HCT116 (cell line): ENCODE results near the gene SMIM33. TPM values are rescaled to one million over a fixed set of nuclear protein-coding genes. Genes with fewer than 3 reads are reported as not detected.
"Not testable (repeated sequence)": the region's sequence is repeated elsewhere in the genome, so short reads cannot be mapped to it uniquely, and the experiment has no call there.

ENCODE experiments used
- ATAC-seq: fragments of 200-7000 bp; cut with Tn5 transposase; 2 replicates; pipeline ENCODE4 v1.9.1; 2020; ENCODE audit warnings: mild to moderate bottlenecking, moderate library complexity
- BruUV-seq: library from RNA; stranded (reverse); fragments of 400-500 nt; replicated peaks from 2 replicates; lab custom pipeline; 2021; lab: Mats Ljungman, UMichigan
- CTCF ChIA-PET: fragments of 300-600 bp; sonication (Branson Sonifier 250); formaldehyde crosslinking; loops from one replicate; lab custom pipeline; 2021; ENCODE audit warnings: antibody characterized with exemption; lab: Charles Lee
- POLR2A ChIA-PET: fragments of 300-600, 350-600 bp; sonication (Branson Sonifier 250); formaldehyde crosslinking; loops from one replicate; lab custom pipeline; 2021; ENCODE audit warnings: antibody characterized with exemption; lab: Charles Lee
- RAD21 ChIA-PET, 2 experiments: fragments of 300-600 bp; sonication (Branson Sonifier 250); formaldehyde crosslinking; loops; one replicate each; lab custom pipeline; 2023; ENCODE audit warnings: low total read pairs in 2 of 2; ENCODE audit not compliant: uncharacterized antibody in 2 of 2, unreplicated experiment in 2 of 2, low non-redundant PET in 1 of 2; lab: Charles Lee
- DNase-seq: peaks from one replicate; pipeline ENCODE4 v3.0.0-alpha.2; 2010; ENCODE audit warnings: low read depth, low spot score
- H2AFZ ChIP-seq: fragments of 200-600 bp; shearing (Covaris generic), sonication (generic); 2 replicates; pipeline ENCODE4 v1.6.1; 2017; ENCODE audit warnings: low read depth, mixed run types, mixed read lengths, antibody characterized with exemption, low read length; ENCODE audit not compliant: poor library complexity, severe bottlenecking
- H3K27ac ChIP-seq: 2 replicates; pipeline ENCODE4 v1.5.1; 2012; ENCODE audit warnings: low read depth, low read length
- H3K27me3 ChIP-seq: fragments of 200-600 bp; sonication (generic); 2 replicates; pipeline ENCODE4 v1.6.1; 2016; ENCODE audit warnings: mixed run types, low read length, mixed read lengths; ENCODE audit not compliant: insufficient read depth
- H3K36me3 ChIP-seq, 2 experiments: fragments of 200-500 bp in 1 of 2; fragments of 200-600 bp in 1 of 2; sonication (Bioruptor generic) in 1 of 2; sonication (generic) in 1 of 2; 2 replicates each; pipeline versions ENCODE4 v1.5.1 to v1.6.1; 2014 to 2016; ENCODE audit warnings: low read length in 2 of 2, inconsistent platforms in 1 of 2, mixed read lengths in 1 of 2, mixed run types in 1 of 2; ENCODE audit not compliant: insufficient read depth in 2 of 2, control insufficient read depth in 1 of 2
- H3K4me1 ChIP-seq, 2 experiments: fragments of 200-600 bp in 1 of 2; sonication (generic) in 1 of 2; 2 replicates each; pipeline versions ENCODE4 v1.5.1 to v1.6.1; 2012 to 2017; ENCODE audit warnings: low read length in 2 of 2, inconsistent platforms in 1 of 2, mild to moderate bottlenecking in 1 of 2, mixed read lengths in 1 of 2, mixed run types in 1 of 2, moderate library complexity in 1 of 2; ENCODE audit not compliant: insufficient read depth in 2 of 2, control insufficient read depth in 1 of 2
- H3K4me2 ChIP-seq: fragments of 200-600 bp; sonication (generic); 2 replicates; pipeline ENCODE4 v1.6.1; 2017; ENCODE audit warnings: mixed run types, low read length, mixed read lengths
- H3K4me3 ChIP-seq, 2 experiments: fragments of 200-600 bp in 1 of 2; sonication (generic) in 1 of 2; replicated peaks in 1 of 2; 2 replicates each; pipeline ENCODE4 v1.5.1; 2011 to 2016; ENCODE audit warnings: low read length in 2 of 2, control low read depth in 1 of 2, low read depth in 1 of 2, mild to moderate bottlenecking in 1 of 2, mixed read lengths in 1 of 2, mixed run types in 1 of 2
- H3K79me2 ChIP-seq: fragments of 200-600 bp; sonication (generic); 2 replicates; pipeline ENCODE4 v1.6.1; 2017; ENCODE audit warnings: mild to moderate bottlenecking, mixed run types, low read length, moderate library complexity, mixed read lengths; ENCODE audit not compliant: insufficient read depth
- H3K9ac ChIP-seq: fragments of 200-600 bp; sonication (generic); 2 replicates; pipeline ENCODE4 v1.6.1; 2016; ENCODE audit warnings: low read length, mixed read lengths
- H3K9me2 ChIP-seq: fragments of 200-600 bp; sonication (generic), shearing (Covaris generic); 2 replicates; pipeline ENCODE4 v1.6.1; 2017; ENCODE audit warnings: mixed run types, mild to moderate bottlenecking, moderate library complexity; ENCODE audit not compliant: insufficient read depth
- H3K9me3 ChIP-seq, 2 experiments: fragments of 200-500 bp in 1 of 2; fragments of 200-600 bp in 1 of 2; sonication (Bioruptor generic) in 1 of 2; sonication (generic) in 1 of 2; 2 replicates each; pipeline ENCODE4 v1.6.1; 2014 to 2017; ENCODE audit warnings: low read length in 2 of 2, mixed read lengths in 2 of 2, inconsistent platforms in 1 of 2, low read depth in 1 of 2, mild to moderate bottlenecking in 1 of 2, mixed run types in 1 of 2, moderate library complexity in 1 of 2; ENCODE audit not compliant: control insufficient read depth in 1 of 2, insufficient read depth in 1 of 2
- H4K20me1 ChIP-seq: fragments of 200-600 bp; sonication (generic), shearing (Covaris generic); 2 replicates; pipeline ENCODE4 v1.6.1; 2017; ENCODE audit warnings: mixed run types, mild to moderate bottlenecking, moderate library complexity; ENCODE audit not compliant: insufficient read depth
- RAD21 ChIP-seq: IDR thresholded peaks from 2 replicates; pipeline ENCODE4 v1.6.1; 2012; ENCODE audit warnings: low read depth, mild to moderate bottlenecking
- TCF7L2 ChIP-seq: IDR thresholded peaks from 2 replicates; pipeline ENCODE4 v1.7.0; 2011; ENCODE audit warnings: borderline replicate concordance, inconsistent platforms; ENCODE audit not compliant: insufficient read depth, insufficient read length; ENCODE audit errors: extremely low read depth
- YY1 ChIP-seq: IDR thresholded peaks from 2 replicates; pipeline ENCODE4 v1.6.1; 2011; ENCODE audit warnings: low read length, low read depth, moderate library complexity, mild to moderate bottlenecking; ENCODE audit not compliant: insufficient replicate concordance; ENCODE audit errors: extremely low read depth
- intact Hi-C: fragments of 100-400 bp; cut with micrococcal nuclease; formaldehyde crosslinking; loops from 2 replicates; pipeline ENCODE4 v1.10.0; 2022
- total RNA-seq: library from RNA; stranded (reverse); gene quantifications from one replicate; pipeline ENCODE4 v1.2.1, GENCODE V29; 2021; ENCODE audit not compliant: unreplicated experiment
- TF ChIP-seq, protein P1 (sequence below), 3 experiments: fragments of 200-600 bp in 1 of 3; sonication (generic) in 1 of 3; IDR thresholded peaks in 2 of 3; conservative IDR thresholded peaks in 1 of 3; 2 replicates each; pipeline ENCODE4 v1.5.1; 2012 to 2017; ENCODE audit warnings: low read depth in 2 of 3, low read length in 2 of 3, antibody characterized with exemption in 1 of 3, borderline replicate concordance in 1 of 3, control low read depth in 1 of 3, mild to moderate bottlenecking in 1 of 3, mixed read lengths in 1 of 3, mixed run types in 1 of 3, moderate library complexity in 1 of 3; ENCODE audit not compliant: insufficient read depth in 1 of 3
- TF ChIP-seq, protein P2 (sequence below): IDR thresholded peaks from 2 replicates; pipeline ENCODE4 v1.6.1; 2012

The SMIM33 gene
- total RNA-seq, 1 experiment from 2014 or later, result not detected

GRCh38 chr5:139512786-139513390 is 42.1 kb downstream of the SMIM33 start:
- Histone ChIP-seq H3K79me2 (no peaks in the 10 kb centered on the region), H3K4me2 (no peak overlapping the region), H3K9me2 (no peaks in the 10 kb centered on the region), H4K20me1 (no peaks in the 10 kb centered on the region), H3K4me1 (peaks cover 0 to 5% of the 10 kb centered on the region in 2 experiments; a peak in 1 of 4 replicates), H3K27me3 (no peaks in the 10 kb centered on the region), H3K4me3 (no peak overlapping the region), H2AFZ (peak overlapping the region; percentile 30), H3K36me3 (no peaks in the 10 kb centered on the region), H3K27ac (no peak overlapping the region), H3K9me3 (no peaks in the 10 kb centered on the region), H3K9ac (no peak overlapping the region)
- DNase-seq (no peak), ATAC-seq (no peak)
- ChIA-PET RAD21 (interaction anchor here (1.1 to 1.2 kb wide), 4 partner anchors 31 to 92 kb away, joined by 3 to 14 read pairs (median 4); partner anchors contain the start of gene STING1 (in 1 of the 2)), CTCF (interaction anchor here (1.0 to 4.5 kb wide), 7 partner anchors 16 to 93 kb away, joined by 3 to 86 read pairs (median 8); partner anchors contain the start of genes DNAJC18 and STING1), POLR2A (interaction anchor here (1.0 kb wide), 1 partner anchor 91 kb away, joined by 3 read pairs; no protein-coding TSS in a partner anchor)
- no TSS peak for BruUV-seq
- intact Hi-C loops, result loop anchor here (1.0 kb wide), 1 partner anchor 91 kb away; no protein-coding TSS in a partner anchor
- TF ChIP-seq TCF7L2, result no peak
- TF ChIP-seq, protein P1, sequence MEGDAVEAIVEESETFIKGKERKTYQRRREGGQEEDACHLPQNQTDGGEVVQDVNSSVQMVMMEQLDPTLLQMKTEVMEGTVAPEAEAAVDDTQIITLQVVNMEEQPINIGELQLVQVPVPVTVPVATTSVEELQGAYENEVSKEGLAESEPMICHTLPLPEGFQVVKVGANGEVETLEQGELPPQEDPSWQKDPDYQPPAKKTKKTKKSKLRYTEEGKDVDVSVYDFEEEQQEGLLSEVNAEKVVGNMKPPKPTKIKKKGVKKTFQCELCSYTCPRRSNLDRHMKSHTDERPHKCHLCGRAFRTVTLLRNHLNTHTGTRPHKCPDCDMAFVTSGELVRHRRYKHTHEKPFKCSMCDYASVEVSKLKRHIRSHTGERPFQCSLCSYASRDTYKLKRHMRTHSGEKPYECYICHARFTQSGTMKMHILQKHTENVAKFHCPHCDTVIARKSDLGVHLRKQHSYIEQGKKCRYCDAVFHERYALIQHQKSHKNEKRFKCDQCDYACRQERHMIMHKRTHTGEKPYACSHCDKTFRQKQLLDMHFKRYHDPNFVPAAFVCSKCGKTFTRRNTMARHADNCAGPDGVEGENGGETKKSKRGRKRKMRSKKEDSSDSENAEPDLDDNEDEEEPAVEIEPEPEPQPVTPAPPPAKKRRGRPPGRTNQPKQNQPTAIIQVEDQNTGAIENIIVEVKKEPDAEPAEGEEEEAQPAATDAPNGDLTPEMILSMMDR (IDR thresholded peaks at IDR 0.05 in 2 of 3, conservative IDR thresholded peaks at IDR 0.05 in 1 of 3; ENCODE audit: borderline replicate concordance in 1 of 3, insufficient read depth in 1 of 3, low read depth in 2 of 3, low read length in 2 of 3), result peak in 1 of 3 experiments; percentile 28; a peak in 1 of 6 replicates

DNA sequence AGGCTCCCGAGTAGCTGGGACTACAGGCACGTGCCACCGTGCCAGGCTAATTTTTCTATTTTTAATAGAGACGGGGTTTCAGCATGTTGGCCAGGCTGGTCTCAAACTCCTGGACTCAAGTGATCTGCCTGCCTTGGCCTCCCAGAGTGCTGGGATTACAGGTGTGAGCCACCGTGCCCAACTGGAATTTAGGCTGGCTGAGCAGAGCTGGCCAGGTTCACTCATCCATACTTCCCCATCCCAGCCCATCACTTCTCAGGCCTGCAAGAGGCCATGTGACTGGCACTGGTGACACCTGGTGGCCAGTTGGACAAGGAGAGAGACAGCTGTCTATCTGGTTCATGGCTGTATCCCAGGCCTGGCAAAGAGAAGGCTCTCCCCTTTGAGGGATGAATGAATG is 42.6 kb downstream of the SMIM33 start:
- not testable (repeated sequence) for H3K79me2 ChIP-seq, H3K9me3 ChIP-seq, H3K4me2 ChIP-seq, H4K20me1 ChIP-seq, H3K4me3 ChIP-seq, BruUV-seq, H3K9me2 ChIP-seq, H3K9ac ChIP-seq, H3K4me1 ChIP-seq, H3K27me3 ChIP-seq, H2AFZ ChIP-seq, H3K36me3 ChIP-seq, H3K27ac ChIP-seq
- ATAC-seq (peak; percentile 83), DNase-seq (peak; percentile 76)
- intact Hi-C loops, result loop anchor here (1.0 kb wide), 1 partner anchor 91 kb away; no protein-coding TSS in a partner anchor
- CTCF ChIA-PET, result interaction anchor here (1.0 to 4.5 kb wide), 8 partner anchors 17 to 93 kb away, joined by 3 to 86 read pairs (median 6); partner anchors contain the start of genes DNAJC18 and STING1
- POLR2A ChIA-PET, result interaction anchor here (1.0 kb wide), 1 partner anchor 91 kb away, joined by 3 read pairs; no protein-coding TSS in a partner anchor
- TF ChIP-seq, protein P1 (IDR thresholded peaks at IDR 0.05 in 2 of 3, conservative IDR thresholded peaks at IDR 0.05 in 1 of 3; ENCODE audit: borderline replicate concordance in 1 of 3, insufficient read depth in 1 of 3, low read depth in 2 of 3, low read length in 2 of 3), result peak; percentile 79 to 94 (median 83)
- TF ChIP-seq, protein P2, sequence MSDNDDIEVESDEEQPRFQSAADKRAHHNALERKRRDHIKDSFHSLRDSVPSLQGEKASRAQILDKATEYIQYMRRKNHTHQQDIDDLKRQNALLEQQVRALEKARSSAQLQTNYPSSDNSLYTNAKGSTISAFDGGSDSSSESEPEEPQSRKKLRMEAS, result peak; percentile 84
- TF ChIP-seq YY1, result peak; percentile 45
- TF ChIP-seq RAD21, result peak; percentile 97
- RAD21 ChIA-PET, result interaction anchor here (1.1 to 1.2 kb wide), 4 partner anchors 31 to 92 kb away, joined by 3 to 14 read pairs (median 4); partner anchors contain the start of gene STING1 (in 1 of the 2)
